Ishikawa (cell line): ENCODE measurements around the gene AP3S2.

Experiments used
- CEBPB ChIP-seq: IDR thresholded peaks from 2 replicates; pipeline ENCODE4 v1.6.1; 2012
- CREB1 ChIP-seq: IDR thresholded peaks from 2 replicates; pipeline ENCODE4 v1.6.1; 2012; ENCODE audit warnings: low read depth
- EGR1 ChIP-seq: IDR thresholded peaks from 2 replicates; pipeline ENCODE4 v1.6.1; 2012
- EP300 ChIP-seq: IDR thresholded peaks from 2 replicates; pipeline ENCODE4 v1.6.1; 2012; ENCODE audit warnings: borderline replicate concordance
- FOXM1 ChIP-seq: IDR thresholded peaks from 2 replicates; pipeline ENCODE4 v1.6.1; 2012; ENCODE audit warnings: low read depth, borderline replicate concordance
- MAX ChIP-seq: IDR thresholded peaks from 2 replicates; pipeline ENCODE4 v1.6.1; 2012
- NFIC ChIP-seq: IDR thresholded peaks from 2 replicates; pipeline ENCODE4 v1.6.1; 2012
- RAD21 ChIP-seq: IDR thresholded peaks from 2 replicates; pipeline ENCODE4 v1.6.1; 2012; ENCODE audit warnings: low read depth
- REST ChIP-seq: IDR thresholded peaks from 2 replicates; pipeline ENCODE4 v1.6.1; 2012; ENCODE audit warnings: low read depth, mild to moderate bottlenecking
- TAF1 ChIP-seq: IDR thresholded peaks from 2 replicates; pipeline ENCODE4 v1.6.1; 2012; ENCODE audit warnings: low read depth, mild to moderate bottlenecking
- TCF12 ChIP-seq: IDR thresholded peaks from 2 replicates; pipeline ENCODE4 v1.6.1; 2012; ENCODE audit warnings: low read depth
- TEAD4 ChIP-seq: IDR thresholded peaks from 2 replicates; pipeline ENCODE4 v1.6.1; 2012
- USF1 ChIP-seq: IDR thresholded peaks from 2 replicates; pipeline ENCODE4 v1.6.1; 2012
- YY1 ChIP-seq: IDR thresholded peaks from 2 replicates; pipeline ENCODE4 v1.6.1; 2012; ENCODE audit warnings: low read depth

- TF ChIP-seq CEBPB (no peak), EP300 (no peak), YY1 (no peak), REST (no peak), CREB1 (no peak), FOXM1 (no peak), TAF1 (no peak), NFIC (no peak), EGR1 (no peak), RAD21 (no peak), USF1 (no peak), TEAD4 (no peak), MAX (no peak), TCF12 (no peak)
Measured at GRCh38 chr15:89939910-89940309, 46.1 kb upstream of the AP3S2 start.
